GM10266 (cell line): Measurements from ENCODE around the gene CHCHD3.

Experiments
- DNase-seq: peaks from one replicate; pipeline ENCODE4 v3.0.0; 2012; ENCODE audit errors: extremely low spot score
- TF ChIP-seq, protein P1 (sequence below): IDR thresholded peaks from 2 replicates; pipeline ENCODE4 v1.5.1; 2012; ENCODE audit warnings: mild to moderate bottlenecking, low read depth; ENCODE audit not compliant: control insufficient read depth, insufficient read depth; ENCODE audit errors: missing control alignments

The CHCHD3 gene

DNA sequence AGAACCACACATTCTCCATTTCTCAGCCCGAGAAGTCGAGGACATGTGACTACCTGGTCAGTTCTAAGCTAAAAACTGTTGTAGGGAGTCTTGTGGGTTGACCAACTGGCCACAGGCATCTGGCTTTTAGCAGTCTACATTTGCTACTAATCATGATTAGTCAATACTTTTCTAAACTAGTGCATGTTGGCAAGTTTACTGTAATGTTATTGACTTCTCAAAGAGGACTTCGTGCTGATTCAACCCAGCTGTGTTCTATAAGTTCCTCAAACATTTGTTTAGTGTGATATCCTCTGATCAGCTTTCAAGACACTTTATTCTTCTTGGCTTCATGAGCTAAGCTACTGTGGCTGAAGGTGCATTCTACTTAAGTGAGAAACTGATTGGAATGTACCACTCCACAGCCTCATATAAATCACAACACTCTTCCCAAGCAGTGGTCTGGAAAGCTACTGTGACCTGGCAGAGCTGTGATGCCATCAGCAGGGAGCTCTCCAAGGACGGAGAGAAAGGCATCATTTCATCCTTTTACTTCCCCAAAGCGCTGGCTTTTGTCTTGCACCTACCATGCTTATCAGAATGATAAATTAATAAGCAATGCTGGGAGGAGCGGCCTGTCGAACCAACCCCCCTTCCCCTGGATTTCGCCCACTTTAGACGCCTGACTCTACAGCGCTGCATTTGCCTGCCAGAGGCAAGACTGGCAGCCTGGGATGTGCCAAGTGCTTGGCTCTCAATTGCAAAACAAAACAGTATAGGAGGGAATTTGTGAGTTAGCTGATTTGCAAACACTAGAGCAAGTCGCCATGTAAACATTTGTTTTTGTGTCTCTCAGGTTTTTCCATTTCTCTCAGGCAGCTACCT is 298.9 kb downstream of the CHCHD3 start:
- TF ChIP-seq, protein P1, sequence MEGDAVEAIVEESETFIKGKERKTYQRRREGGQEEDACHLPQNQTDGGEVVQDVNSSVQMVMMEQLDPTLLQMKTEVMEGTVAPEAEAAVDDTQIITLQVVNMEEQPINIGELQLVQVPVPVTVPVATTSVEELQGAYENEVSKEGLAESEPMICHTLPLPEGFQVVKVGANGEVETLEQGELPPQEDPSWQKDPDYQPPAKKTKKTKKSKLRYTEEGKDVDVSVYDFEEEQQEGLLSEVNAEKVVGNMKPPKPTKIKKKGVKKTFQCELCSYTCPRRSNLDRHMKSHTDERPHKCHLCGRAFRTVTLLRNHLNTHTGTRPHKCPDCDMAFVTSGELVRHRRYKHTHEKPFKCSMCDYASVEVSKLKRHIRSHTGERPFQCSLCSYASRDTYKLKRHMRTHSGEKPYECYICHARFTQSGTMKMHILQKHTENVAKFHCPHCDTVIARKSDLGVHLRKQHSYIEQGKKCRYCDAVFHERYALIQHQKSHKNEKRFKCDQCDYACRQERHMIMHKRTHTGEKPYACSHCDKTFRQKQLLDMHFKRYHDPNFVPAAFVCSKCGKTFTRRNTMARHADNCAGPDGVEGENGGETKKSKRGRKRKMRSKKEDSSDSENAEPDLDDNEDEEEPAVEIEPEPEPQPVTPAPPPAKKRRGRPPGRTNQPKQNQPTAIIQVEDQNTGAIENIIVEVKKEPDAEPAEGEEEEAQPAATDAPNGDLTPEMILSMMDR = no peak
- no peak for DNase-seq

DNA sequence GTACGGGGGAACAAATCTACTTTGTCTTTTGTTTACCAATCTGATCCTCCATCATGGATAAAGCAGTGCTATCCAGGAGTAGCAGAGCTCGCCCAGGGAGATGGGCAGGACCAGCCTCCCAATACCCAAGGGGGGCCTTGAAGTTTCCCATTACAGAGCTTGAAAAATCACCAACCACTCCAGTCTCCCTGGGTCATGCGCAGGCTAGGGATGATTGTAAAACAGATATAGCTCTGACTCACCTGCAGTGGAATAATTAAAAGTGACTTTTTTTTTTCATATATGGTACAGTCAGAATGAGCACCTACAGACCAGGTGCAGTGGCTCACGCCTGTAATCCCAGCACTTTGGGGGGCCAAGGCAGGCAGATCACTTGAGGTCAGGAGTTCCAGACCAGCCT is 301.1 kb downstream of the CHCHD3 start:
- TF ChIP-seq, protein P1 = no peak
- DNase-seq = no peak

DNA sequence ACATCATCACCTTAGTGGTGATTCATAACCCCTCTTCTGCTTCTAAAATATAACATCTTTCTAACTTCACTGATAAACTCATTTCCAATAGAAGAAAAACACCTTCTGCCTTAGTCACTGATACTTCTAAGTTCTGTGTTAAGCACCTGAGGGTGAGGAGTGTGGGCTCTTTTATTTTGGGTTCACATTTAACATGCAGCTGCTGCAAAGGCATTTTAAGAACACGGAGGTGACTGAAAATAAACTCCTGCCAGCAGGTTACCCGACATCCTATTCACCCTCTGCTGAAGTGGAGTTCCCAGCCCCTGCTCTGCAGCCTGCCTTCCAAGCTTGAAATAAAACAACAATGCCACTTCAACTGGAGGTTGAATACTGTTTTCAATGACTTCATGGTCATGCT is 302.7 kb downstream of the CHCHD3 start:
- DNase-seq = no peak
- TF ChIP-seq, protein P1 = no peak

DNA sequence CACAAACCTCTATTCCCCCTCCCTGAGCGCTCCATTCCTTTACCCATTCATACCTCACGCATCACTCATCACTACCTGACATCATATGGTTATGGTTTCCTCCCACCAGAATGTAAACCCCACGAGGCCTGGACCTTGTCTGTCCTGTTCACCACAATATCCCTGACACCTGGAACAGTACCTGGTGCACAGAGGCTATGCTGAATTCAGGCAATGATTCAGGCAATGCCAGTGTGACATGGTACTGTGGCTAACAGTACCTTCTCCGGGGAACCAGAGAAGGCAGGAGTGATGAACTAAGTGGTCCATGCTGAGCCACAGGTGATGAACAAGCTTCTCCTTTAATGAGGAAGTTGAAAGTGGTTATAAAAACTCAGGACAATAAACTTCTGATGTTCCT is 303.1 kb downstream of the CHCHD3 start:
- TF ChIP-seq, protein P1 = no peak
- DNase-seq = no peak

GRCh38 chr7:132777956-132778355 is 303.9 kb downstream of the CHCHD3 start:
- DNase-seq = no peak
- TF ChIP-seq, protein P1 = no peak

GRCh38 chr7:132777414-132777813 is 304.5 kb downstream of the CHCHD3 start:
- no peak for DNase-seq
- TF ChIP-seq, protein P1 = no peak

- DNase-seq = no peak
- TF ChIP-seq, protein P1 = no peak
These were observed 305.8 kb downstream of the CHCHD3 start for GRCh38 chr7:132776048-132776620.
